Measurements from ENCODE around the gene TSPAN18.

DNA sequence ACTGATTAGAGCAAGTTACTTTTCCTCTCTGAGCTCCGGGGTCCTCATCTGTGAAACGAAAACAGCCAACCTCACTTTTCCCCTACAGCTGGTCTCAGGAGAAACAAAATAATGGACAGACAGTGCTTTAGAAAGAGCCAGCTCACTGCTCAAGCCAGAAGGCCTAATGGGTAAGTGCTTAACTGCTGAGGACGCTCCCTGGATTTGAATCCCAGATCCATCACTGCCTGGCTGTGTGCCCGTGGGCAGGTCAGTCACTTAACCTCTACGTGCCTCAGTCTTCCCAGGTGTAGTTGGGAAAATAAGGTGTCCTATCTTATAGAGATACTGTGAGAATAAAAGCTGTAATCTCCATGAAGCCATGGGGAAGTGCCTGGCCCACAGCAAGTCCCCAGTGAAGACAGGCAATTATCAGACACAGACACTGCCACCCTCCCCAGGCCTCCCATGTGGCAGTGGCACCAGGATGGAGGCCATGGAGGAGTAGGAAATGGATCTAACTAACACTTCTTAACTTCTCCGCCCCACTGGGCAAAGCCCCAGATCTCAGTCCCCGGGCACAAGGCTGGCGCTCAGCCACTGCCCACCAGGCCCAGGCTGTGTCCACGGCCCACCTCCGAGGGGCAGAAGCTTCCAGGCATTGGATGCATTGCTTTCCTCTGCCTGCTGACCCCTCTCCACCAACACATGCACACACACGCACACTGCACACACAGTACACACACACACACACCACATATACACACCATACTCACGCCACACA lies 214.7 kb downstream of the TSPAN18 start:
- TF ChIP-seq, protein P1, sequence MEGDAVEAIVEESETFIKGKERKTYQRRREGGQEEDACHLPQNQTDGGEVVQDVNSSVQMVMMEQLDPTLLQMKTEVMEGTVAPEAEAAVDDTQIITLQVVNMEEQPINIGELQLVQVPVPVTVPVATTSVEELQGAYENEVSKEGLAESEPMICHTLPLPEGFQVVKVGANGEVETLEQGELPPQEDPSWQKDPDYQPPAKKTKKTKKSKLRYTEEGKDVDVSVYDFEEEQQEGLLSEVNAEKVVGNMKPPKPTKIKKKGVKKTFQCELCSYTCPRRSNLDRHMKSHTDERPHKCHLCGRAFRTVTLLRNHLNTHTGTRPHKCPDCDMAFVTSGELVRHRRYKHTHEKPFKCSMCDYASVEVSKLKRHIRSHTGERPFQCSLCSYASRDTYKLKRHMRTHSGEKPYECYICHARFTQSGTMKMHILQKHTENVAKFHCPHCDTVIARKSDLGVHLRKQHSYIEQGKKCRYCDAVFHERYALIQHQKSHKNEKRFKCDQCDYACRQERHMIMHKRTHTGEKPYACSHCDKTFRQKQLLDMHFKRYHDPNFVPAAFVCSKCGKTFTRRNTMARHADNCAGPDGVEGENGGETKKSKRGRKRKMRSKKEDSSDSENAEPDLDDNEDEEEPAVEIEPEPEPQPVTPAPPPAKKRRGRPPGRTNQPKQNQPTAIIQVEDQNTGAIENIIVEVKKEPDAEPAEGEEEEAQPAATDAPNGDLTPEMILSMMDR (IDR thresholded peaks at IDR 0.05) = no peak
- no peak for TF ChIP-seq POLR2A (IDR thresholded peaks at IDR 0.05)
